SH-SY5Y (cell line): ENCODE data around the gene CHN1.

Experiments used
- GATA2 ChIP-seq: IDR thresholded peaks from 2 replicates; pipeline ENCODE4 v1.6.1; 2011; ENCODE audit warnings: mild to moderate bottlenecking, low read depth, low read length
- GATA3 ChIP-seq: IDR thresholded peaks from 2 replicates; pipeline ENCODE4 v1.6.1; 2011; ENCODE audit warnings: low read depth, mild to moderate bottlenecking, low read length, moderate library complexity

- TF ChIP-seq GATA3 (no peak), GATA2 (no peak)
These were observed 88.8 kb downstream of the CHN1 start for GRCh38 chr2:174916270-174916930.
